Muscle of back (tissue), 11 donors: Measurements from ENCODE around the gene ACOXL. TPM values are rescaled to one million over a fixed set of nuclear protein-coding genes. Genes with fewer than 3 reads are reported as not detected.

ENCODE experiments used
- DNase-seq, 3 donors: peaks; one replicate each; pipeline versions ENCODE4 v3.0.0 to v3.0.0-alpha.2; 2013
- polyA plus RNA-seq, 10 donors: library from polyadenylated mRNA; unstranded; fragments of 120-200 nt; gene quantifications; one replicate each; pipeline ENCODE4 v1.2.1, GENCODE V29; 2013; ENCODE audit not compliant: insufficient read length in 10 of 10

ACOXL gene
- polyA plus RNA-seq, 10 donors, result 0.09 to 0.53 (median 0.18) TPM

GRCh38 chr2:110874453-110875383 lies 142.3 kb downstream of the ACOXL start:
- no peak for DNase-seq

- DNase-seq, result no peak
Observed at GRCh38 chr2:110875384-110875725, 143.0 kb downstream of the ACOXL start.

GRCh38 chr2:110876167-110876999 lies 144.0 kb downstream of the ACOXL start:
- DNase-seq, result no peak

GRCh38 chr2:110877031-110877827 lies 144.9 kb downstream of the ACOXL start:
- no peak for DNase-seq

GRCh38 chr2:110878150-110878549 lies 145.8 kb downstream of the ACOXL start:
- DNase-seq, result no peak

- DNase-seq, result no peak
Observed at GRCh38 chr2:110881908-110882307, 149.5 kb downstream of the ACOXL start.

GRCh38 chr2:110883406-110883805 lies 151.0 kb downstream of the ACOXL start:
- DNase-seq, result no peak

- no peak for DNase-seq
Observed at GRCh38 chr2:110885256-110885655, 152.9 kb downstream of the ACOXL start.

GRCh38 chr2:110886826-110887573 lies 154.6 kb downstream of the ACOXL start:
- no peak for DNase-seq

GRCh38 chr2:110888411-110888810 lies 156.0 kb downstream of the ACOXL start:
- no peak for DNase-seq

GRCh38 chr2:110891626-110892025 lies 159.3 kb downstream of the ACOXL start:
- DNase-seq, result no peak

- no peak for DNase-seq
Observed at GRCh38 chr2:110896226-110896625, 163.9 kb downstream of the ACOXL start.

- DNase-seq, result peak; percentile 66 to 85 (median 67)
Observed at GRCh38 chr2:110897966-110898365, 165.6 kb downstream of the ACOXL start.

GRCh38 chr2:110900191-110900590 lies 167.8 kb downstream of the ACOXL start:
- no peak for DNase-seq

- DNase-seq, result peak; percentile 39 to 85 (median 51)
Observed at GRCh38 chr2:110903548-110903947, 171.2 kb downstream of the ACOXL start.

- peak in 1 of 3 donors; percentile 61 for DNase-seq
Observed at GRCh38 chr2:110904116-110904778, 171.9 kb downstream of the ACOXL start.

- peak in 1 of 3 donors; percentile 18 for DNase-seq
Observed at GRCh38 chr2:110904779-110905148, 172.4 kb downstream of the ACOXL start.

GRCh38 chr2:110905217-110905616 lies 172.8 kb downstream of the ACOXL start:
- peak in 1 of 3 donors; percentile 59 for DNase-seq

- DNase-seq, result no peak
Observed at GRCh38 chr2:110906613-110907298, 174.4 kb downstream of the ACOXL start.

- DNase-seq, result no peak
Observed at GRCh38 chr2:110909501-110909900, 177.1 kb downstream of the ACOXL start.
